Progenitor cell of endocrine pancreas (in vitro differentiated cells): ENCODE results near the gene TMEM98. TPM values are rescaled to one million over a fixed set of nuclear protein-coding genes. Genes with fewer than 3 reads are reported as not detected.

Experiments
- DNase-seq: peaks from one replicate; pipeline ENCODE4 v3.0.0; 2021; ENCODE audit warnings: low spot score; ENCODE audit not compliant: unreplicated experiment
- H3K27ac Mint-ChIP-seq: 2 replicates; pipeline ENCODE4 v1.8.0; 2021; ENCODE audit warnings: mild to moderate bottlenecking, moderate library complexity, mixed read lengths
- H3K27me3 Mint-ChIP-seq: 2 replicates; pipeline ENCODE4 v1.8.0; 2021; ENCODE audit warnings: mixed read lengths
- H3K36me3 Mint-ChIP-seq: 2 replicates; pipeline ENCODE4 v1.8.0; 2022; ENCODE audit warnings: mixed read lengths; ENCODE audit not compliant: insufficient read depth
- H3K4me1 Mint-ChIP-seq: 2 replicates; pipeline ENCODE4 v1.8.0; 2021; ENCODE audit warnings: low read depth, mixed read lengths
- H3K4me3 Mint-ChIP-seq: 2 replicates; pipeline ENCODE4 v1.8.0; 2021; ENCODE audit warnings: low read depth, mild to moderate bottlenecking, moderate library complexity, mixed read lengths
- H3K9me3 Mint-ChIP-seq: 2 replicates; pipeline ENCODE4 v1.8.0; 2021; ENCODE audit warnings: low read depth, mixed read lengths
- CTCF ChIP-seq: fragments of 200-600 bp; sonication (generic); IDR thresholded peaks from one replicate; pipeline ENCODE4 v1.5.0; 2021; ENCODE audit warnings: antibody characterized with exemption, mild to moderate bottlenecking; ENCODE audit not compliant: unreplicated experiment
- total RNA-seq: library from RNA; stranded (reverse); gene quantifications from 2 replicates; pipeline ENCODE4 v1.2.1, GENCODE V29; 2021

The TMEM98 gene
- total RNA-seq, 1 donor from 2014 or later: 181 TPM

- peaks cover 12% of the 10 kb centered on the region for H3K4me1 Mint-ChIP-seq
- TF ChIP-seq CTCF: no peak
- no peaks in the 10 kb centered on the region for H3K36me3 Mint-ChIP-seq
- no peak overlapping the region for H3K4me3 Mint-ChIP-seq
- H3K9me3 Mint-ChIP-seq: no peaks in the 10 kb centered on the region
- no peak overlapping the region for H3K27ac Mint-ChIP-seq
- no peaks in the 10 kb centered on the region for H3K27me3 Mint-ChIP-seq
- DNase-seq: no peak
Observed at GRCh38 chr17:32910769-32911168, 17.2 kb upstream of the TMEM98 start.

GRCh38 chr17:32912218-32912897 lies 15.6 kb upstream of the TMEM98 start:
- H3K27me3 Mint-ChIP-seq: no peaks in the 10 kb centered on the region
- H3K4me3 Mint-ChIP-seq: no peak overlapping the region
- TF ChIP-seq CTCF: peak; percentile 18
- H3K27ac Mint-ChIP-seq: no peak overlapping the region
- H3K4me1 Mint-ChIP-seq: peaks cover 12% of the 10 kb centered on the region
- no peaks in the 10 kb centered on the region for H3K9me3 Mint-ChIP-seq
- H3K36me3 Mint-ChIP-seq: no peaks in the 10 kb centered on the region
- DNase-seq: peak; percentile 20

GRCh38 chr17:32913593-32913992 lies 14.4 kb upstream of the TMEM98 start:
- Mint-ChIP-seq H3K4me3 (no peak overlapping the region), H3K9me3 (no peaks in the 10 kb centered on the region), H3K27me3 (no peaks in the 10 kb centered on the region), H3K27ac (no peak overlapping the region), H3K4me1 (peaks cover 12% of the 10 kb centered on the region), H3K36me3 (no peaks in the 10 kb centered on the region)
- no peak for TF ChIP-seq CTCF
- no peak for DNase-seq

GRCh38 chr17:32914181-32914580 lies 13.8 kb upstream of the TMEM98 start:
- H3K36me3 Mint-ChIP-seq: no peaks in the 10 kb centered on the region
- no peak overlapping the region for H3K4me3 Mint-ChIP-seq
- H3K9me3 Mint-ChIP-seq: no peaks in the 10 kb centered on the region
- H3K4me1 Mint-ChIP-seq: peaks cover 12% of the 10 kb centered on the region
- no peak for TF ChIP-seq CTCF
- DNase-seq: no peak
- no peaks in the 10 kb centered on the region for H3K27me3 Mint-ChIP-seq
- H3K27ac Mint-ChIP-seq: no peak overlapping the region

GRCh38 chr17:32915245-32915644 lies 12.7 kb upstream of the TMEM98 start:
- DNase-seq: no peak
- Mint-ChIP-seq H3K4me3 (no peak overlapping the region), H3K27me3 (no peaks in the 10 kb centered on the region), H3K4me1 (peaks cover 10% of the 10 kb centered on the region), H3K9me3 (no peaks in the 10 kb centered on the region), H3K27ac (no peak overlapping the region), H3K36me3 (no peaks in the 10 kb centered on the region)
- TF ChIP-seq CTCF: no peak
